GM12878 (cell line): Measurements from ENCODE around the gene F2RL3. TPM values are rescaled to one million over a fixed set of nuclear protein-coding genes. Genes with fewer than 3 reads are reported as not detected.
A peak's percentile ranks its signal among the peaks of the same experiment; 100 is the strongest.

Source experiments
- ATAC-seq: fragments of 200-7000 bp; cut with Tn5 transposase; 3 replicates; pipeline ENCODE4 v1.9.1; 2020; ENCODE audit warnings: mild to moderate bottlenecking, moderate library complexity
- BruUV-seq: library from RNA; stranded (reverse); fragments of 400-500 nt; replicated peaks from 2 replicates; lab custom pipeline; 2021; lab: Mats Ljungman, UMichigan
- CTCF ChIA-PET: fragments of 300-600 bp; sonication (Branson Sonifier 250); formaldehyde crosslinking; extraction: SDS; loops from one replicate; lab custom pipeline; 2021; ENCODE audit warnings: inconsistent platforms; lab: Yijun Ruan, JAX
- POLR2A ChIA-PET: fragments of 350-600 bp; formaldehyde crosslinking; extraction: SDS; loops from one replicate; lab custom pipeline; 2021; ENCODE audit warnings: inconsistent platforms; lab: Charles Lee
- RAD21 ChIA-PET: fragments of 300-600 bp; sonication (Branson Sonifier 250); formaldehyde crosslinking; loops from one replicate; lab custom pipeline; 2023; ENCODE audit warnings: antibody characterized with exemption; ENCODE audit not compliant: unreplicated experiment; lab: Charles Lee
- SMC1A ChIA-PET: fragments of 300-600 bp; sonication (Branson Sonifier 250); formaldehyde crosslinking; loops from one replicate; lab custom pipeline; 2023; ENCODE audit not compliant: unreplicated experiment, uncharacterized antibody; lab: Charles Lee
- DNase-seq: peaks from one replicate; pipeline ENCODE4 v3.0.0-alpha.2; 2011; ENCODE audit warnings: low read depth, low spot score
- FAIRE-seq: peaks from 3 replicates; lab custom pipeline; 2011; peaks lifted over from hg19 to GRCh38; lab: Jason Lieb, UNC
- H2AFZ ChIP-seq: 2 replicates; pipeline ENCODE4 v1.6.0; 2011; ENCODE audit warnings: low read depth, low read length, control low read depth; ENCODE audit not compliant: control insufficient read depth
- H3K27ac ChIP-seq: 2 replicates; pipeline ENCODE4 v1.5.1; 2011; ENCODE audit warnings: control low read depth; ENCODE audit not compliant: control insufficient read depth, insufficient read depth
- H3K27me3 ChIP-seq, 2 experiments: replicated peaks in 1 of 2; 2 replicates each; pipeline versions ENCODE4 v1.6.0 to v1.6.1; 2011; ENCODE audit warnings: low read length in 1 of 2; ENCODE audit not compliant: control insufficient read depth in 2 of 2, insufficient read depth in 2 of 2
- H3K36me3 ChIP-seq, 2 experiments: 2 replicates each; pipeline ENCODE4 v1.5.1; 2011; ENCODE audit warnings: low read length in 1 of 2; ENCODE audit not compliant: control insufficient read depth in 2 of 2, insufficient read depth in 2 of 2
- H3K4me1 ChIP-seq: 2 replicates; pipeline ENCODE4 v1.6.1; 2011; ENCODE audit warnings: mild to moderate bottlenecking, low read length, moderate library complexity, mixed read lengths; ENCODE audit not compliant: control insufficient read depth, insufficient read depth
- H3K4me2 ChIP-seq: 2 replicates; pipeline ENCODE4 v1.6.0; 2011; ENCODE audit warnings: control low read depth; ENCODE audit not compliant: control insufficient read depth, insufficient read depth
- H3K4me3 ChIP-seq: fragments of 200-600 bp; sonication (generic); 2 replicates; pipeline ENCODE4 v1.5.1; 2016
- H3K79me2 ChIP-seq: 2 replicates; pipeline ENCODE4 v1.6.0; 2011; ENCODE audit warnings: low read length; ENCODE audit not compliant: control insufficient read depth, insufficient read depth
- H3K9ac ChIP-seq: 2 replicates; pipeline ENCODE4 v1.8.0; 2011; ENCODE audit warnings: low read length, control low read depth, mixed read lengths; ENCODE audit not compliant: control insufficient read depth, insufficient read depth
- H3K9me3 ChIP-seq: replicated peaks from 3 replicates; pipeline ENCODE4 v1.5.1; 2011; ENCODE audit warnings: mild to moderate bottlenecking, low read length; ENCODE audit not compliant: control insufficient read depth, insufficient read depth
- H4K20me1 ChIP-seq: 2 replicates; pipeline ENCODE4 v1.6.0; 2011; ENCODE audit not compliant: control insufficient read depth, insufficient read depth
- E2F4 ChIP-seq: IDR thresholded peaks from 2 replicates; pipeline ENCODE4 v1.6.1; 2012; ENCODE audit warnings: low read depth, low read length, improper control_type of control experiment
- EED ChIP-seq: sonication (generic); IDR thresholded peaks from 2 replicates; pipeline ENCODE4 v1.6.1; 2016; ENCODE audit warnings: antibody characterized with exemption, low read depth
- EGR1 ChIP-seq, 2 experiments: IDR thresholded peaks; 1 replicate in 1 of 2; 2 replicates in 1 of 2; pipeline ENCODE4 v1.6.1; 2011 to 2012; ENCODE audit warnings: low read depth in 2 of 2, low read length in 2 of 2, borderline replicate concordance in 1 of 2, mild to moderate bottlenecking in 1 of 2, moderate library complexity in 1 of 2
- IKZF2 ChIP-seq, 2 experiments: fragments of 450-650 bp; IDR thresholded peaks; 2 replicates each; pipeline ENCODE4 v1.6.1; 2017; ENCODE audit warnings: mild to moderate bottlenecking in 2 of 2, moderate library complexity in 2 of 2
- MEF2A ChIP-seq: IDR thresholded peaks from 2 replicates; pipeline ENCODE4 v1.6.1; 2011; ENCODE audit warnings: low read depth, mild to moderate bottlenecking, low read length, moderate library complexity; ENCODE audit not compliant: insufficient read depth
- PAX5 ChIP-seq: IDR thresholded peaks from 2 replicates; pipeline ENCODE4 v1.6.1; 2011; ENCODE audit warnings: low read depth, low read length, borderline replicate concordance
- RUNX3 ChIP-seq: IDR thresholded peaks from 2 replicates; pipeline ENCODE4 v1.6.1; 2012; ENCODE audit warnings: low read length, inconsistent platforms
- ZBTB33 ChIP-seq: fragments of 450-650 bp; IDR thresholded peaks from 2 replicates; pipeline ENCODE4 v1.6.1; 2017; ENCODE audit warnings: mild to moderate bottlenecking
- WGBS: methylation state at CpG from one replicate; pipeline ENCODE4 v1.1.6; 2016; ENCODE audit warnings: low lambda C conversion rate; ENCODE audit not compliant: insufficient replicate concordance, insufficient coverage; ENCODE audit errors: missing lambda C conversion rate; 5-methylcytosine and 5-hydroxymethylcytosine counted together
- in situ Hi-C: fragments of 300-500 bp; cut with MboI; formaldehyde crosslinking; loops from 9 replicates; pipeline ENCODE4 v1.14.3; 2018; ENCODE audit warnings: mixed read lengths
- intact Hi-C: fragments of 100-400 bp; cut with micrococcal nuclease; formaldehyde crosslinking; loops from one replicate; pipeline ENCODE4 v1.14.2; 2022; ENCODE audit not compliant: unreplicated experiment
- polyA plus RNA-seq, 11 experiments: library from polyadenylated mRNA; depleted of rRNA in 4 of 11; unstranded in 6 of 11; stranded (reverse) in 5 of 11; fragments of >200 nt; fragmentation: Nextera tagmentation in 4 of 11; fragmentation: Illumina TruSeq in 1 of 11; extraction: Ambion mirVana in 4 of 11; extraction: Trizol in 1 of 11; gene quantifications; 1 replicate in 1 of 11; 2 replicates in 10 of 11; pipeline versions ENCODE4 v1.2.1 to v1.2.3, GENCODE V29; 2011 to 2016; ENCODE audit warnings: inconsistent platforms in 2 of 11, missing spikeins in 2 of 11, low read depth in 1 of 11
- total RNA-seq, 4 experiments: library from RNA; depleted of rRNA in 3 of 4; stranded (reverse); fragments of >200 nt in 3 of 4; fragmentation: Illumina TruSeq in 1 of 4; extraction: Trizol in 1 of 4; gene quantifications; 2 replicates each; pipeline versions ENCODE4 v1.2.1 to v1.2.3, GENCODE V29; 2013 to 2021

The F2RL3 gene
- total and polyA plus RNA-seq, 10 of the 15 experiments (the other 5 are each of a cell fraction or from before 2014, with no cell fraction given), result 0.01 to 1.2 (median 0.29) TPM

DNA sequence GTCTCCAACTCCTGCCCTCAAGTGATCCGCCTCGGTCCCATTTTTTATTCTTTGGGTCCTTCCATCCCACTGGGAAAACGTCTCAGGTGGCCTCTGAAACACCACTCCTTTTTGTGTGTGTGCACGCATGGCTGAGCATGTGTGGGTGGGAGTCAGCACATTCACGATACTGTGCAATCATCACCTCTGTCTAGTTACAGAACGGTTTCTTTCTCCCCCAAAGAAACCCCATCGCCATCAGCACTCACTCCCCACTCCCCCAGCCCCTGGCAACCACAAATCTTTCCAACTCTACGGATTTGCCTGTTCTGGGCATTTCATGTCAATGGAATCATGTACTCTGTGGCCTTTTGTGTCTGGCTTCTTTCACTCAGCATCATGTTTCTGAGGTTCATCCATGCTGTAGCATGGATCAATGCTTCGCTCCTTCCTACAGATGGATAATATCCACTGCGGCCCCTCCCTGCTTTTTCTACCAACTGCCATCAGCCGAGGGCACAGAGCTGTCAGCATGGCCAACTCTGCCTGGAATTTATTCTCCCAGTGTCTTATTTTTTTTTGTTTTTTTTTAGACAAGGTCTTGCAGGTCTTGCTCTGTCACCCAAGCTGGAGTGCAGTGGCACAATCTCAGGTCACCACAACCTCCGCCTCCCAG lies 9.7 kb downstream of the F2RL3 start:
- no peaks in the 10 kb centered on the region for H3K36me3 ChIP-seq
- no peak overlapping the region for H3K9ac ChIP-seq
- TF ChIP-seq PAX5 (peak; percentile 98), IKZF2 (IDR thresholded peaks at IDR 0.05) (0 out of 4 replicates have a peak, but pooled peaks of 1 of the 2 experiments have one; percentile 3), EGR1 (IDR thresholded peaks at IDR 0.05; ENCODE audit: borderline replicate concordance in 1 of 2, low read depth in 2 of 2, low read length in 2 of 2) (peak in 1 of 2 experiments; percentile 75; a peak in 2 of 3 replicates), ZBTB33 (no peak), EED (peak; percentile 39), MEF2A (no peak), RUNX3 (peak; percentile 36), E2F4 (no peak)
- TF ChIP-seq, all 136 proteins: peak for 5
- ChIA-PET CTCF (interaction anchor here (1.2 to 1.6 kb wide), 2 partner anchors 63 to 181 kb away, joined by 6 to 8 read pairs; no protein-coding TSS in a partner anchor), RAD21 (interaction anchor here (2.1 kb wide), 1 partner anchor 184 kb away, joined by 8 read pairs; no protein-coding TSS in a partner anchor), POLR2A (interaction anchor here (0.7 kb wide), 1 partner anchor 456 kb away, joined by 4 read pairs; no protein-coding TSS in a partner anchor), SMC1A (interaction anchor here (1.9 to 2.2 kb wide), 2 partner anchors 62 to 183 kb away, joined by 6 to 9 read pairs; no protein-coding TSS in a partner anchor)
- in situ Hi-C loops, result no loop called here
- no TSS peak for BruUV-seq
- peaks cover 35% of the 10 kb centered on the region for H3K4me1 ChIP-seq
- no peaks in the 10 kb centered on the region for H4K20me1 ChIP-seq
- H3K4me2 ChIP-seq, result peak overlapping the region; percentile 85
- DNase-seq, result no peak
- intact Hi-C loops, result loop anchor here (1.0 to 10.0 kb wide), 5 partner anchors 62 to 406 kb away; partner anchors contain the start of genes ABHD8, DDA1 and MRPL34
- no peak overlapping the region for H3K4me3 ChIP-seq
- 38% methylated on average over 12 of the region's 12 CpGs for WGBS
- no peaks in the 10 kb centered on the region for H3K79me2 ChIP-seq
- no peak for ATAC-seq
- H2AFZ ChIP-seq, result no peak overlapping the region
- no peak overlapping the region for H3K27ac ChIP-seq
- no peaks in the 10 kb centered on the region; the same call in 2 of the 3 replicates for H3K9me3 ChIP-seq
- no peaks in the 10 kb centered on the region for H3K27me3 ChIP-seq
- no peak for FAIRE-seq
